Bronchial epithelial cell (primary cell): ENCODE measurements around the gene CSF3R. TPM values are rescaled to one million over a fixed set of nuclear protein-coding genes. Genes with fewer than 3 reads are reported as not detected.
"Not testable (repeated sequence)": the region's sequence is repeated elsewhere in the genome, so short reads cannot be mapped to it uniquely, and the experiment has no call there.

ENCODE experiments used
- DNase-seq: peaks from one replicate; pipeline ENCODE4 v3.0.0-alpha.2; 2010; ENCODE audit warnings: low read depth
- FAIRE-seq: peaks from 2 replicates; lab custom pipeline; 2011; peaks lifted over from hg19 to GRCh38; lab: Jason Lieb, UNC
- H3K27me3 ChIP-seq: 2 replicates; pipeline ENCODE4 v1.5.1; 2011; ENCODE audit warnings: low read length; ENCODE audit not compliant: control insufficient read depth, insufficient read depth
- H3K36me3 ChIP-seq: 2 replicates; pipeline ENCODE4 v1.5.1; 2011; ENCODE audit warnings: low read length; ENCODE audit not compliant: control insufficient read depth, insufficient read depth
- H3K4me3 ChIP-seq: 2 replicates; pipeline ENCODE4 v1.5.1; 2011; ENCODE audit warnings: mild to moderate bottlenecking, low read depth, low read length, control low read depth
- CTCF ChIP-seq: IDR thresholded peaks from 2 replicates; pipeline ENCODE4 v1.5.1; 2011; ENCODE audit warnings: mild to moderate bottlenecking, moderate library complexity, low read length, control low read depth, inconsistent platforms; ENCODE audit not compliant: insufficient read depth, severe bottlenecking
- total RNA-seq: library from RNA; depleted of rRNA; stranded (reverse); fragments of >200 nt; gene quantifications from 2 replicates; pipeline ENCODE4 v1.2.1, GENCODE V29; 2014

The CSF3R gene
- total RNA-seq, 1 donor from 2014 or later: 0.79 TPM

- no peaks in the 10 kb centered on the region for H3K27me3 ChIP-seq
- TF ChIP-seq CTCF: no peak
- FAIRE-seq: no peak
Measured at GRCh38 chr1:36503159-36503558, 20.4 kb upstream of the CSF3R start.

GRCh38 chr1:36502616-36503015 is 19.9 kb upstream of the CSF3R start:
- H3K27me3 ChIP-seq: no peaks in the 10 kb centered on the region
- no peak for DNase-seq
- no peaks in the 10 kb centered on the region for H3K36me3 ChIP-seq
- no peak for TF ChIP-seq CTCF
- FAIRE-seq: no peak
- no peak overlapping the region for H3K4me3 ChIP-seq

More at GRCh38 chr1:36503159-36503558, 20.4 kb upstream of the CSF3R start:
- H3K36me3 ChIP-seq: no peaks in the 10 kb centered on the region
- no peak for DNase-seq
- H3K4me3 ChIP-seq: no peak overlapping the region

GRCh38 chr1:36501911-36502310 is 19.2 kb upstream of the CSF3R start:
- not testable (repeated sequence) for FAIRE-seq, H3K36me3 ChIP-seq, H3K4me3 ChIP-seq, H3K27me3 ChIP-seq, DNase-seq

GRCh38 chr1:36497207-36497606 is 14.5 kb upstream of the CSF3R start:
- Histone ChIP-seq H3K36me3 (no peaks in the 10 kb centered on the region), H3K27me3 (no peaks in the 10 kb centered on the region), H3K4me3 (no peak overlapping the region)
- DNase-seq (peak; percentile 49), FAIRE-seq (no peak)
- no peak for TF ChIP-seq CTCF

GRCh38 chr1:36494971-36495370 is 12.3 kb upstream of the CSF3R start:
- no peak for TF ChIP-seq CTCF
- FAIRE-seq: no peak

GRCh38 chr1:36493524-36493923 is 10.8 kb upstream of the CSF3R start:
- no peak for FAIRE-seq
- TF ChIP-seq CTCF: no peak
- no peaks in the 10 kb centered on the region for H3K27me3 ChIP-seq
- DNase-seq: no peak
- H3K36me3 ChIP-seq: no peaks in the 10 kb centered on the region
- no peak overlapping the region for H3K4me3 ChIP-seq

More at GRCh38 chr1:36494971-36495370, 12.3 kb upstream of the CSF3R start:
- no peak for DNase-seq
- Histone ChIP-seq H3K4me3 (no peak overlapping the region), H3K36me3 (no peaks in the 10 kb centered on the region), H3K27me3 (no peaks in the 10 kb centered on the region)
